Measurements from ENCODE around the gene TMEM255A. TPM values are rescaled to one million over a fixed set of nuclear protein-coding genes. Genes with fewer than 3 reads are reported as not detected.

Gene TMEM255A
- polyA plus RNA-seq, 4 donors, result 0.22 to 1.7 (median 0.27) TPM; not detected in 1

GRCh38 chrX:120311727-120312063 is 434 bp upstream of the TMEM255A start:
- no peak for FAIRE-seq
- Histone ChIP-seq H3K4me3 (ENCODE audit: low read depth in 1 of 3, low read length in 3 of 3) (no peak overlapping the region), H3K36me3 (ENCODE audit: control insufficient read depth in 3 of 3, insufficient read depth in 2 of 3, low read depth in 1 of 3, low read length in 3 of 3) (no peaks in the 10 kb centered on the region), H3K4me1 (ENCODE audit: control insufficient read depth in 3 of 3, insufficient read depth in 2 of 3, low read depth in 1 of 3, low read length in 2 of 3) (peaks cover 0 to 13% (median 0%) of the 10 kb centered on the region in 3 donors), H3K27ac (ENCODE audit: low read depth in 1 of 3, low read length in 2 of 3) (no peak overlapping the region), H3K27me3 (ENCODE audit: control insufficient read depth in 3 of 3, insufficient read depth in 3 of 3, low read length in 3 of 3) (peaks cover 0 to 47% (median 5%) of the 10 kb centered on the region in 3 donors), H3K9me3 (ENCODE audit: control insufficient read depth in 2 of 2, insufficient read depth in 1 of 2, low read depth in 1 of 2, low read length in 1 of 2) (no peaks in the 10 kb centered on the region)
- 45 to 54% (median 50%) methylated on average over 4 of the region's 4 CpGs for WGBS, 3 donors
- no peak for DNase-seq

GRCh38 chrX:120309873-120310705 is 1.2 kb downstream of the TMEM255A start:
- FAIRE-seq, result no peak

GRCh38 chrX:120308959-120309872 is 2.0 kb downstream of the TMEM255A start:
- FAIRE-seq (no peak), DNase-seq (peak; percentile 41 to 63)
- no peaks in the 10 kb centered on the region for H3K36me3 ChIP-seq (ENCODE audit: control insufficient read depth in 3 of 3, insufficient read depth in 2 of 3, low read depth in 1 of 3, low read length in 3 of 3)
- peaks cover 0 to 13% (median 0%) of the 10 kb centered on the region in 3 donors for H3K4me1 ChIP-seq (ENCODE audit: control insufficient read depth in 3 of 3, insufficient read depth in 2 of 3, low read depth in 1 of 3, low read length in 2 of 3)
- no peaks in the 10 kb centered on the region for H3K9me3 ChIP-seq (ENCODE audit: control insufficient read depth in 2 of 2, insufficient read depth in 1 of 2, low read depth in 1 of 2, low read length in 1 of 2)
- H3K4me3 ChIP-seq (ENCODE audit: low read depth in 1 of 3, low read length in 3 of 3), result peak overlapping the region in 1 of 3 donors; percentile 17
- peaks cover 0 to 60% (median 5%) of the 10 kb centered on the region in 3 donors for H3K27me3 ChIP-seq (ENCODE audit: control insufficient read depth in 3 of 3, insufficient read depth in 3 of 3, low read length in 3 of 3)
- 2 to 38% (median 14%) methylated on average over 50 to 52 of the region's 52 CpGs for WGBS, 3 donors
- no peak overlapping the region for H3K27ac ChIP-seq (ENCODE audit: low read depth in 1 of 3, low read length in 2 of 3)

More at GRCh38 chrX:120309873-120310705, 1.2 kb downstream of the TMEM255A start:
- Histone ChIP-seq H3K27me3 (ENCODE audit: control insufficient read depth in 3 of 3, insufficient read depth in 3 of 3, low read length in 3 of 3) (peaks cover 0 to 60% (median 5%) of the 10 kb centered on the region in 3 donors), H3K36me3 (ENCODE audit: control insufficient read depth in 3 of 3, insufficient read depth in 2 of 3, low read depth in 1 of 3, low read length in 3 of 3) (no peaks in the 10 kb centered on the region), H3K4me1 (ENCODE audit: control insufficient read depth in 3 of 3, insufficient read depth in 2 of 3, low read depth in 1 of 3, low read length in 2 of 3) (peaks cover 0 to 13% (median 0%) of the 10 kb centered on the region in 3 donors), H3K4me3 (ENCODE audit: low read depth in 1 of 3, low read length in 3 of 3) (peak overlapping the region in 1 of 3 donors; percentile 17), H3K27ac (ENCODE audit: low read depth in 1 of 3, low read length in 2 of 3) (no peak overlapping the region), H3K9me3 (ENCODE audit: control insufficient read depth in 2 of 2, insufficient read depth in 1 of 2, low read depth in 1 of 2, low read length in 1 of 2) (no peaks in the 10 kb centered on the region)
- peak in 1 of 2 donors; percentile 16 for DNase-seq
- WGBS, 3 donors, result 1 to 39% (median 12%) methylated on average over 31 to 32 of the region's 32 CpGs

GRCh38 chrX:120308558-120308957 is 2.7 kb downstream of the TMEM255A start:
- peaks cover 0 to 59% (median 5%) of the 10 kb centered on the region in 3 donors for H3K27me3 ChIP-seq (ENCODE audit: control insufficient read depth in 3 of 3, insufficient read depth in 3 of 3, low read length in 3 of 3)
- DNase-seq (no peak), FAIRE-seq (no peak)
- no peaks in the 10 kb centered on the region for H3K36me3 ChIP-seq (ENCODE audit: control insufficient read depth in 3 of 3, insufficient read depth in 2 of 3, low read depth in 1 of 3, low read length in 3 of 3)
- H3K9me3 ChIP-seq (ENCODE audit: control insufficient read depth in 2 of 2, insufficient read depth in 1 of 2, low read depth in 1 of 2, low read length in 1 of 2), result no peaks in the 10 kb centered on the region
- H3K4me3 ChIP-seq (ENCODE audit: low read depth in 1 of 3, low read length in 3 of 3), result no peak overlapping the region
- peaks cover 0 to 13% (median 0%) of the 10 kb centered on the region in 3 donors for H3K4me1 ChIP-seq (ENCODE audit: control insufficient read depth in 3 of 3, insufficient read depth in 2 of 3, low read depth in 1 of 3, low read length in 2 of 3)
- 16 to 43% (median 18%) methylated on average over 12 of the region's 12 CpGs for WGBS, 3 donors
- no peak overlapping the region for H3K27ac ChIP-seq (ENCODE audit: low read depth in 1 of 3, low read length in 2 of 3)

- DNase-seq, result no peak
- Histone ChIP-seq H3K4me3 (ENCODE audit: low read depth in 1 of 3, low read length in 3 of 3) (no peak overlapping the region), H3K27me3 (ENCODE audit: control insufficient read depth in 3 of 3, insufficient read depth in 3 of 3, low read length in 3 of 3) (peaks cover 0 to 56% (median 5%) of the 10 kb centered on the region in 3 donors), H3K9me3 (ENCODE audit: control insufficient read depth in 2 of 2, insufficient read depth in 1 of 2, low read depth in 1 of 2, low read length in 1 of 2) (no peaks in the 10 kb centered on the region), H3K27ac (ENCODE audit: low read depth in 1 of 3, low read length in 2 of 3) (no peak overlapping the region), H3K36me3 (ENCODE audit: control insufficient read depth in 3 of 3, insufficient read depth in 2 of 3, low read depth in 1 of 3, low read length in 3 of 3) (no peaks in the 10 kb centered on the region), H3K4me1 (ENCODE audit: control insufficient read depth in 3 of 3, insufficient read depth in 2 of 3, low read depth in 1 of 3, low read length in 2 of 3) (peaks cover 0 to 13% (median 0%) of the 10 kb centered on the region in 3 donors)
- FAIRE-seq, result no peak
- WGBS, 3 donors, result 40 to 57% (median 43%) methylated on average over 2 of the region's 2 CpGs
Observed at GRCh38 chrX:120306630-120307029, 4.6 kb downstream of the TMEM255A start.

- H3K27ac ChIP-seq (ENCODE audit: low read depth in 1 of 3, low read length in 2 of 3), result no peak overlapping the region
- H3K27me3 ChIP-seq (ENCODE audit: control insufficient read depth in 3 of 3, insufficient read depth in 3 of 3, low read length in 3 of 3), result peaks cover 0 to 48% (median 2%) of the 10 kb centered on the region in 3 donors
- H3K4me3 ChIP-seq (ENCODE audit: low read depth in 1 of 3, low read length in 3 of 3), result no peak overlapping the region
- no peaks in the 10 kb centered on the region for H3K36me3 ChIP-seq (ENCODE audit: control insufficient read depth in 3 of 3, insufficient read depth in 2 of 3, low read depth in 1 of 3, low read length in 3 of 3)
- peaks cover 0 to 13% (median 0%) of the 10 kb centered on the region in 3 donors for H3K4me1 ChIP-seq (ENCODE audit: control insufficient read depth in 3 of 3, insufficient read depth in 2 of 3, low read depth in 1 of 3, low read length in 2 of 3)
- WGBS, 3 donors, result 38 to 40% (median 38%) methylated on average over 10 to 11 of the region's 11 CpGs
- no peak for DNase-seq
- no peaks in the 10 kb centered on the region for H3K9me3 ChIP-seq (ENCODE audit: control insufficient read depth in 2 of 2, insufficient read depth in 1 of 2, low read depth in 1 of 2, low read length in 1 of 2)
- FAIRE-seq, result no peak
Observed at GRCh38 chrX:120305531-120306141, 5.6 kb downstream of the TMEM255A start.

- H3K9me3 ChIP-seq (ENCODE audit: control insufficient read depth in 2 of 2, insufficient read depth in 1 of 2, low read depth in 1 of 2, low read length in 1 of 2), result no peaks in the 10 kb centered on the region
- no peak for DNase-seq
- no peak for FAIRE-seq
- peaks cover 0 to 5% (median 0%) of the 10 kb centered on the region in 3 donors for H3K4me1 ChIP-seq (ENCODE audit: control insufficient read depth in 3 of 3, insufficient read depth in 2 of 3, low read depth in 1 of 3, low read length in 2 of 3)
- H3K27me3 ChIP-seq (ENCODE audit: control insufficient read depth in 3 of 3, insufficient read depth in 3 of 3, low read length in 3 of 3), result peaks cover 0 to 36% (median 0%) of the 10 kb centered on the region in 3 donors
- WGBS, 3 donors, result 71 to 79% (median 75%) methylated on average over 8 of the region's 8 CpGs
- H3K27ac ChIP-seq (ENCODE audit: low read depth in 1 of 3, low read length in 2 of 3), result no peak overlapping the region
- H3K4me3 ChIP-seq (ENCODE audit: low read depth in 1 of 3, low read length in 3 of 3), result no peak overlapping the region
- no peaks in the 10 kb centered on the region for H3K36me3 ChIP-seq (ENCODE audit: control insufficient read depth in 3 of 3, insufficient read depth in 2 of 3, low read depth in 1 of 3, low read length in 3 of 3)
Observed at GRCh38 chrX:120304256-120304655, 7.0 kb downstream of the TMEM255A start.

GRCh38 chrX:120302434-120302833 is 8.8 kb downstream of the TMEM255A start:
- Histone ChIP-seq H3K27ac (ENCODE audit: low read depth in 1 of 3, low read length in 2 of 3) (no peak overlapping the region), H3K4me1 (ENCODE audit: control insufficient read depth in 3 of 3, insufficient read depth in 2 of 3, low read depth in 1 of 3, low read length in 2 of 3) (no peaks in the 10 kb centered on the region), H3K27me3 (ENCODE audit: control insufficient read depth in 3 of 3, insufficient read depth in 3 of 3, low read length in 3 of 3) (peaks cover 0 to 20% (median 0%) of the 10 kb centered on the region in 3 donors), H3K4me3 (ENCODE audit: low read depth in 1 of 3, low read length in 3 of 3) (no peak overlapping the region), H3K9me3 (ENCODE audit: control insufficient read depth in 2 of 2, insufficient read depth in 1 of 2, low read depth in 1 of 2, low read length in 1 of 2) (no peaks in the 10 kb centered on the region), H3K36me3 (ENCODE audit: control insufficient read depth in 3 of 3, insufficient read depth in 2 of 3, low read depth in 1 of 3, low read length in 3 of 3) (no peaks in the 10 kb centered on the region)
- DNase-seq (peak; percentile 4 to 39), FAIRE-seq (no peak)
- WGBS, 3 donors, result 14 to 20% (median 19%) methylated on average over 4 of the region's 4 CpGs
